Measurements from ENCODE around the gene FAM174A. TPM values are rescaled to one million over a fixed set of nuclear protein-coding genes. Genes with fewer than 3 reads are reported as not detected.

Gene FAM174A
- total RNA-seq, 1 donor from 2014 or later, result 9.0 TPM

GRCh38 chr5:100550531-100551051, 15.4 kb downstream of the FAM174A start:
- no peak for DNase-seq (ENCODE audit: low spot score)
- Mint-ChIP-seq H3K27me3 (ENCODE audit: unreplicated experiment) (no peaks in the 10 kb centered on the region), H3K9me3 (ENCODE audit: unreplicated experiment) (no peaks in the 10 kb centered on the region), H3K36me3 (ENCODE audit: low read depth, unreplicated experiment) (no peaks in the 10 kb centered on the region), H3K27ac (ENCODE audit: unreplicated experiment) (no peak overlapping the region), H3K4me1 (ENCODE audit: unreplicated experiment) (peaks cover 27% of the 10 kb centered on the region), H3K4me3 (ENCODE audit: unreplicated experiment) (no peak overlapping the region)
- TF ChIP-seq, protein P1, sequence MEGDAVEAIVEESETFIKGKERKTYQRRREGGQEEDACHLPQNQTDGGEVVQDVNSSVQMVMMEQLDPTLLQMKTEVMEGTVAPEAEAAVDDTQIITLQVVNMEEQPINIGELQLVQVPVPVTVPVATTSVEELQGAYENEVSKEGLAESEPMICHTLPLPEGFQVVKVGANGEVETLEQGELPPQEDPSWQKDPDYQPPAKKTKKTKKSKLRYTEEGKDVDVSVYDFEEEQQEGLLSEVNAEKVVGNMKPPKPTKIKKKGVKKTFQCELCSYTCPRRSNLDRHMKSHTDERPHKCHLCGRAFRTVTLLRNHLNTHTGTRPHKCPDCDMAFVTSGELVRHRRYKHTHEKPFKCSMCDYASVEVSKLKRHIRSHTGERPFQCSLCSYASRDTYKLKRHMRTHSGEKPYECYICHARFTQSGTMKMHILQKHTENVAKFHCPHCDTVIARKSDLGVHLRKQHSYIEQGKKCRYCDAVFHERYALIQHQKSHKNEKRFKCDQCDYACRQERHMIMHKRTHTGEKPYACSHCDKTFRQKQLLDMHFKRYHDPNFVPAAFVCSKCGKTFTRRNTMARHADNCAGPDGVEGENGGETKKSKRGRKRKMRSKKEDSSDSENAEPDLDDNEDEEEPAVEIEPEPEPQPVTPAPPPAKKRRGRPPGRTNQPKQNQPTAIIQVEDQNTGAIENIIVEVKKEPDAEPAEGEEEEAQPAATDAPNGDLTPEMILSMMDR (IDR thresholded peaks at IDR 0.05; ENCODE audit: unreplicated experiment), result no peak

GRCh38 chr5:100551183-100551582, 16.0 kb downstream of the FAM174A start:
- H3K27me3 Mint-ChIP-seq (ENCODE audit: unreplicated experiment), result no peaks in the 10 kb centered on the region
- H3K9me3 Mint-ChIP-seq (ENCODE audit: unreplicated experiment), result no peaks in the 10 kb centered on the region
- no peak for DNase-seq (ENCODE audit: low spot score)
- H3K36me3 Mint-ChIP-seq (ENCODE audit: low read depth, unreplicated experiment), result no peaks in the 10 kb centered on the region
- TF ChIP-seq, protein P1 (IDR thresholded peaks at IDR 0.05; ENCODE audit: unreplicated experiment), result no peak
- H3K4me3 Mint-ChIP-seq (ENCODE audit: unreplicated experiment), result no peak overlapping the region
- peaks cover 27% of the 10 kb centered on the region for H3K4me1 Mint-ChIP-seq (ENCODE audit: unreplicated experiment)
- H3K27ac Mint-ChIP-seq (ENCODE audit: unreplicated experiment), result no peak overlapping the region

- Mint-ChIP-seq H3K4me3 (ENCODE audit: unreplicated experiment) (no peak overlapping the region), H3K4me1 (ENCODE audit: unreplicated experiment) (peaks cover 18% of the 10 kb centered on the region), H3K36me3 (ENCODE audit: low read depth, unreplicated experiment) (no peaks in the 10 kb centered on the region), H3K27me3 (ENCODE audit: unreplicated experiment) (no peaks in the 10 kb centered on the region), H3K27ac (ENCODE audit: unreplicated experiment) (no peak overlapping the region), H3K9me3 (ENCODE audit: unreplicated experiment) (no peaks in the 10 kb centered on the region)
- DNase-seq (ENCODE audit: low spot score), result no peak
- TF ChIP-seq, protein P1 (IDR thresholded peaks at IDR 0.05; ENCODE audit: unreplicated experiment), result no peak
Observed at GRCh38 chr5:100553209-100553608, 18.0 kb downstream of the FAM174A start.

GRCh38 chr5:100560860-100561259, 25.7 kb downstream of the FAM174A start:
- Mint-ChIP-seq H3K9me3 (ENCODE audit: unreplicated experiment) (no peaks in the 10 kb centered on the region), H3K4me1 (ENCODE audit: unreplicated experiment) (no peaks in the 10 kb centered on the region), H3K36me3 (ENCODE audit: low read depth, unreplicated experiment) (no peaks in the 10 kb centered on the region), H3K27ac (ENCODE audit: unreplicated experiment) (no peak overlapping the region), H3K27me3 (ENCODE audit: unreplicated experiment) (peaks cover 2% of the 10 kb centered on the region), H3K4me3 (ENCODE audit: unreplicated experiment) (no peak overlapping the region)
- DNase-seq (ENCODE audit: low spot score), result no peak
- TF ChIP-seq, protein P1 (IDR thresholded peaks at IDR 0.05; ENCODE audit: unreplicated experiment), result no peak

GRCh38 chr5:100562821-100563220, 27.6 kb downstream of the FAM174A start:
- Mint-ChIP-seq H3K4me3 (ENCODE audit: unreplicated experiment) (no peak overlapping the region), H3K36me3 (ENCODE audit: low read depth, unreplicated experiment) (no peaks in the 10 kb centered on the region), H3K9me3 (ENCODE audit: unreplicated experiment) (no peaks in the 10 kb centered on the region), H3K4me1 (ENCODE audit: unreplicated experiment) (no peaks in the 10 kb centered on the region), H3K27me3 (ENCODE audit: unreplicated experiment) (peaks cover 2% of the 10 kb centered on the region), H3K27ac (ENCODE audit: unreplicated experiment) (no peak overlapping the region)
- TF ChIP-seq, protein P1 (IDR thresholded peaks at IDR 0.05; ENCODE audit: unreplicated experiment), result no peak
- DNase-seq (ENCODE audit: low spot score), result no peak
